ENCODE data around the gene INKA2.
"Not testable (repeated sequence)": the region's sequence is repeated elsewhere in the genome, so short reads cannot be mapped to it uniquely, and the experiment has no call there.

Gene INKA2

DNA sequence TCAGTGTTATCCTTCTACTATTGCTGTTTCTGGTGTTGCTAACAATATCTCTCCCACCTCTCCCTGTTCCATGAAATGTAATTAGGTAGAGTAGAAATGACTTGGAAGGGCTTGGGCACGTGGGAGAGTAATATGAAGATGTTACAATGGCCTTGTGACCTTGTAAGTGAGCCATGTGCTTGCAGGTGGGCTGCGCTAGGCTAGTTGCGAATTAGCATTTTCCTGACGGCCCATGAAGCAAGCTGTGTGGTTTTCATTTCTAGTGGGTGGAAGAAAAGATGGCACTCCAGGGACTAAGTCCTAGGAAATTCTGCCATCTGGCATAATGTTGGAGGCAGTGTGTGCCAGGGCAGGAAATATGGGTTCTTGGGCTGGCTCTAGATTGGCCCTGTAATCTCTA is 8.8 kb upstream of the INKA2 start:
- no peak for DNase-seq

DNA sequence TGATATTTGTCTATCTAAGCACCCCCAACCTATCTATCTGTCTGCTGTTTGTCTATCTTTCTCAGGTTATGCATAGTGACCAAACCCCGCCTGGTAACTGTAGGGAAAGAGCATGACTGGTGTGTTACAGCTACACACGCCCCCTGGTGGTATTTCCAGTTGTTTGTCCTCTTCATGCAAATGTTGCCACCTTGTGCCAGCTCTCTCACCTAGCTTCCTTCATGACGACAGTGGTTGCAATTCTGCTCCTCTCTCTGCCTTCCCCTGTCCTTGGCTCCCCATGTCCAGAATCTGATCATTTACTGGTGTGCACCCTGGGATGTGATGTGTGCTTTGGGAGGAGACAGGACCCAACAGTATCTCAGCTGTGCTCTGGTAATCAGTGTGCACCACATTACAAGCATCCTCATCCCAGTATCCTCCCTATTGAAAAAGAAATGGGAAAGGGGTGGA is 8.1 kb upstream of the INKA2 start:
- peak; percentile 35 for DNase-seq

DNA sequence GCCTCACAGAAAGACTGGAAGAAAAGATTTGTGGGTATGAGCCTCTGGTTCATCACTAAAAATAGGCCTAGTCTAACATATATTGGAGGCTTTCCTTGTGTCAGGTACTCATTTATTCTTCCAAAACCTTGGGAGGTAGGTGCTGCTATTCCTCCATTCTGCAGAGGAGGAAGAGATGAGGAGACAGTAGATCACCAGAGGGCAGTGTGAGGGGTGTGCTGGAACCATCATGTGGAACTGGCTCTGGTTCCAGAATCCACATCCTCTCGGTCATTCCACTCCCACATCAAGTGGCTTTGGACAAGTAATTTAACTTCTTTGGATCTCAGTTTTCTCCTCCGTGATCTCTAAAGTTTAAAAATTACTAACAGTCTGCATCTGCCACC is 7.4 kb upstream of the INKA2 start:
- no peak for DNase-seq

DNA sequence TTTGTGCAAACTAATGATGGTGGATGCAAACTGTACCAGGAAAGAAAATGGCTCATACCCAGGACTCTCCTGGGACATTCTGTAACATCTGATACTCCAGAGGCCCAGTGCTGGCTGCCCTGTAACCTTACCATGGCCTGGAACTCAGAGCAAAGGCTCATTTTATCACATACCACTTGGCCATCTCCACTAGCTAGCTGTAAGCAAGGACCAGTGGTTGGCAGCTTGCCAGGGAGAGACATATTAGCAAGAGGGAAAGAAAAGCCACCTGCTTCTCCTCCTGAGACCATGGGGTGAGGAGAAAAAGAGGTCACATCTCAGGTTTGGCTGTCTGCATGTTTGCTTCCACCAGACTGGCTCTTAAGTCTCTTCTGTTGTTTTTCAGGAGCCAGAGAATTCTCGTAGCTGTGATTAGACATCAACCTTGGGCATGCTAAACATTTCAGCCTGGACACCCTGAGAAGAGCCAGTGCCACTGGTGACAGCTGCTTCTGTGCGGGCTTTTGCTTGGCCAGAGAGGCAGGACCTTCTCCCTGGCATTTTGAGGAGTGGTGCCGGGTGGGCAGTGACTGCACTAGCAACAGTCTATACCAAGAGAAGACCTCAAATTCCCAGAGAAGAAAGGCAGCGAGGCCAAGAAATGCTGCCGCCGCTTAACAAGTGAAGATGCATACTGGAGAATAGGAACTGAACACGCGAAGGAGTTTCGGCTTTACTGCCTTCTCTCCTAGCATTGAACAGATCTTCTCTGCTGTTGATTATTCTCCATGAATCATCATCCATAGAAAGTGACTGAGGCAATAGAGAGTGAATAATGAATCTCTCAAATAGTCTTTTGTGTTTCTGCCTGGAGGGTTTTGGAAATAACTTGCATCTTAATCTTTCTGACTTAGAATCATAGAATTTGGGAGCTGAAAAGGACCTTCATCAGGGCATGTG is 6.7 kb upstream of the INKA2 start:
- DNase-seq: peak; percentile 21

DNA sequence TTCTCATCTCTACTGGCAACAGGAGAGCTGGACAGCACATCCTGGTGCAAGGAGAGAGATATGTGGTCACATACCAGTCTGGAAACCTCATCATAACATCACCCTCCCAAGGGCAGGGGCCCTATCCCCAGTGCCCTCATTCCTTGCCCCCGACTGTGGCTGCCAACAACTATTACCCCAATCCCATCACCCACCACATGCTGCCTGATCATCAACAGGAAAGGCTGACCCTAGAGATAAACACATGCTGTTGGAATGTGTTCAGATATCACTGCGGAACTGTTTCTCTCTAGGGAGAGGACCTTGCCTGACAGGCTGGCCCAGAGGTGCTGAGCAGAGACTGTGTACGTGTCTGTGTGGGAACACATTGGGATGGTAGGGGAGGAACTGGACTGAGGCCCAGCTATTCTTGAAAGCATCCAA is 4.5 kb upstream of the INKA2 start:
- DNase-seq: no peak

DNA sequence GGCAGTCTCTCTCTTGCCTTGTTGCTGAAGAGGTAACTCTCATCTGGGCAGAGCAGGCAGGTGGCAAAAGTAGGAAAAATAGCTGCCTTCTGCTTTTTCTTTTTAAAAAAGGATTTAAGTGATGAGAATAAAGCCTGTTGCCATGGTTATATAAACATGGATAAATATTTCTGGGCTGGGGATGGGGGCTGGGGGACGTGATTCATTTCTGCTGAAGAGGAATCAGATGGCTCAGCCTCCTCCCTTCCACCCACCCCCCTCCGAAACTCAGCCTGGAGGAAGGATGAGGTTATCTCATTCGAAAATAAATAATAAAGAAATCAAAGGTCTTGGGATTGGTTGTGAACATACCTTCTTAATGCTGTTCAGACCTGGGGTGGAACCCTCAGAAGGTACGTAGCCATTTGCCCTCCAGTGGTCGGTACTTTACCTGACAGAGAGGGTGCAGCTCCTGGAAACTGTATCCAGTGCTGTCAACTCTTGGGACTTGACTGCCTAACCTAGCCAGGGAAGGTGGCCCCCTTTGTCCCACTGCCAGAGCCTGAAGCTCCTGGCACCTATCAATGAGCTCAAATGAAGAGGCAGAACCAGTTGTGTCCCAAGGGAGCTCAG is 3.8 kb upstream of the INKA2 start:
- no peak for DNase-seq

DNA sequence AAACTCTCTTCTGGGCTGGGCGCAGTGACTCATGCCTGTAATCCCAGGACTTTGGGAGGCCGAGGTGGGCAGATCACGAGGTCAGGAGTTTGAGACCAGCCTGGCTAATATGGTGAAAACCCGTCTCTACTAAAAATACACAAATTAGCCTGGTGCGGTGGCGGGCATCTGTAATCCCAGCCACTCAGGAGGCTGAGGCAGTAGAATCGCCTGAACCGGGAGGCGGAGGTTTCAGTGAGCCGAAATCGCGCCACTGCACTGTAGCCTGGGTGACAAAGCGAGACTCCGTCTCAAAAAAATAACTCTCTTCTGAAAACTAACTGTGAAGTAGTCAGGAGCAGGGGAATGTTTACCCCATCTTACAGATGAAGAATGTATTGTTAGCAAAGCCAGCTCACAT is 3.1 kb upstream of the INKA2 start:
- not testable (repeated sequence) for DNase-seq

DNA sequence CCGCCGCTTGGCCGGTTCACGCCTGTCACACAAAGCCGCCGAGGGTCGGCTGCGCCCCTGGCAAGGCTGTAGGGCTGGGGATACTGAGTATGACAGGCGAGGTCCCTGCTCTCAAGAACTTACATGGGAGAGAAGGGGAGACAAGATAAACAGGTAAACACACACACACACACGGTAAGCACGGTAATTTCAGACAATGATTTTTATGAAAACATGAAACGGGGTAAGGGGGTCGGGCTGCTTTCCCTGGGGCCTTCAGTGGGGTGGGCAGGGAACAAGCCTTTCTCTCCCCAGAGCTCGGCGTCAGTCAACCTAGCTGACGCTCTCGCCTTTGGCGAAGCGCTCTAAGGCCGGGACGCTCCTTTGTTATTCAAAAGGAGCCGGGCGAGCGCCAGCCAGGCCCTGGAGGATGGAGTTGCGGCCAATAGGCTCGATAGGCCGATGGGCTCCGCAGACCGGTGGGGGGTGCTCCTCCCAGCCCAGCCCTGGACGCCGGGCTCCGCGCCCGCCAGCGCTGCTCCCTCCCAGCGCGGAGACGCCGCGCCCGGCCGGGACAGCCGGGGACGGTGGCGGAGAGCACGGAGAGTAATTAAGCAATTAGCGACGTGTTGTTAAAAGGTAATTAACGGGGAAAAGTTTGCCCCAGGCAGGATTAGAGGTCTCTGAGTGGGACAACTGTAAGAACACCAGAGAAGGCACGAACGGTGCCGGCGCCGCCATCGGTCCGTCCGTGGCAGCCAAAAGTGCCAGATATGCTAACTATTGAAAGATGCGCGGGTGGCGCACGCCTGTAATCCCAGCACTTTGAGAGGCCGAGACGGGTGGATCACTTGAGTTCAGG is 950 bp upstream of the INKA2 start:
- peak; percentile 16 for DNase-seq

DNA sequence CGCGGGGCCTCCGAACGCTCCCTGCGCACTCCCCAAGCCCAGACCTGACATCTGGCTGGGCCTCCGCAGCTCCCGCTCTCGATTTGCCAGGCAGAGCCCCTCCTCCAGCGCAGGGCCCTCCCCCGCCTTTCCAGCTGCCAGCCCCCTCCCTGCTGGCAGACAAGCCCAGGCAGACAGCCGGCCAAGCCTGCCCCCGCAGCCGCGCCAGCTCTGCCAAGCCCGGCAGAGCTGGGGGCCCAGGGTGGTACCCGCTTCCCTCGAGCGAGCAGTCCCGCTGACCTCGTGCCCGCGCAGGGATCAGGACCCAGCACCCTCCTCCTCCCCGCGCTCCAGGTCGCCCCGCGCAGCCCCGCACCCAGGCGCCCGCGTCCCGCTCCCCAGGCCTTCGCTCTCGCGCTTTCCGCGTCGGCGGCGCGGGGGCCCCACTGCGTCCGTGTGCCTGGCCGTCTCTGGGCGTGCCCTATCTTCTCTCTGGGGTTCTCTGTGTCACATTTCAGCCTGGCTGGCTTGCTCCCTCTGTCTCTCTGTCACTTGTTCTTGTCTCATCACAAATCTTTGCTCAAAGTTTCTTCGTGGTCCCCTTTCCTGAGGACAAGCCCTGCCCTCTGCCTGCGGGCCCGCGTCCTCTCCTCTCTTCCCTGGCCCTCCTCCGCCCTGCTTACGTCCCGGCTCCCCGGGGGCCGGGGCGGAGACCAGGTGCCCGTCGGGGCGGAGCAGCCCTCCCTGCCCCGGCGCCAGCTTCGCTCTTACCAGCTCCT is 580 bp downstream of the INKA2 start:
- DNase-seq: peak; percentile 24

DNA sequence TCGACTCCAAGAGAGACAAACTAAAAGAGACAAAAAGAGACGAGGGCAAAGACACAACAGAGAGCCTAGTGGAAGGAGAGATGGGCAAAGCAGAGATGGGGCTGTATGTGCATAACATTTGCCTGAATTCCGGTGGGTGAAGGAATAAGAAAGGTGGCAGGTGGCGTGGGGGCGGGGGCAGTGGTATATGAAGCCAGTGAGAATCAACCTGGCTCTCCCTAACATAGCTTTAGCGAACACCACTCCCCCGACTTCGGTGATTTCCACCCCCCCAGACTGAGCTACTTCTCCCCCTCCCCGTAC is 1.1 kb downstream of the INKA2 start:
- DNase-seq: no peak

DNA sequence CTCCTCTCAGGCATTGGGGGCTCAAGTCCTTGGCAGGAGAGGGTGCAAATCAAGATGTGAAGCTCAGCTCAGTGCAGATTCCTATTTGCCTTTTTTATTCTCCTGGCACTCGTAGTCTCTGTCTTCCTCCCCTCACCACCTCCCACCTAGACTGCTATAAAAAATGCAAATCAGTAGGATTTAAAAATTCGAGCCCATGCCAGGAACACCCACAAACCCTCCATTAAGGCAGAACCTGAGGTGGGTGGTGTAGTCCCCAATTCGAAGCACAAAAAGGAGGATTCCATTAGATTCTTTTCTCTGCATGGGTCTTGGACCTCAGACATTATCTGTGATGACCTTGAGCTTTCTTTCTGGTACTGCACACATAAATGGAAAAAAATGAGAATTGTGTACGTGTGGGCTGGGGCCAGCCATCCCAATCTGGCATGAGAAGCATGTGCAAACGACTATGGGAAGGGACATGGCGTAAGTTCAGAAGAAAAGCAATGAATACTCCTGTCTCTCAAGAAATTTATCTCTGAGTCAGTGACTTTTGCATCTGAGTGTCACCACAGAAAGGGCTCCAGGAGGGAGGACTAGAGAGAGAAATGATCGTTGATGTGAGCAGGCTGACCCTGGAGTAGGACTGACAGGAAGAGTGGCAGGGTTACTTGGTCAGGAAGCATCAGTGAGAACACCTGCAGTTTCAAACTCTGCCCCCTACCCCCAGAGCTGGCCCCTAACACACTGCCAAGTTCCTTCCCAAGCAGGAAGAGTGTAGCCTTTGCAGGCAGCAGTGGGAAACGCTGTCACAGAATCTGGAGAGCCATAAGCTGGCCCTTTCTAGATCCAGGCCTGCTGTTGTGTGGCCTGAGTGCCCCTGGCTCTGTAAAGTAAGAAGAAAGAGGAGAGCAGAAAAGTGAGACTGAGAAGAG is 1.7 kb downstream of the INKA2 start:
- no peak for DNase-seq

DNA sequence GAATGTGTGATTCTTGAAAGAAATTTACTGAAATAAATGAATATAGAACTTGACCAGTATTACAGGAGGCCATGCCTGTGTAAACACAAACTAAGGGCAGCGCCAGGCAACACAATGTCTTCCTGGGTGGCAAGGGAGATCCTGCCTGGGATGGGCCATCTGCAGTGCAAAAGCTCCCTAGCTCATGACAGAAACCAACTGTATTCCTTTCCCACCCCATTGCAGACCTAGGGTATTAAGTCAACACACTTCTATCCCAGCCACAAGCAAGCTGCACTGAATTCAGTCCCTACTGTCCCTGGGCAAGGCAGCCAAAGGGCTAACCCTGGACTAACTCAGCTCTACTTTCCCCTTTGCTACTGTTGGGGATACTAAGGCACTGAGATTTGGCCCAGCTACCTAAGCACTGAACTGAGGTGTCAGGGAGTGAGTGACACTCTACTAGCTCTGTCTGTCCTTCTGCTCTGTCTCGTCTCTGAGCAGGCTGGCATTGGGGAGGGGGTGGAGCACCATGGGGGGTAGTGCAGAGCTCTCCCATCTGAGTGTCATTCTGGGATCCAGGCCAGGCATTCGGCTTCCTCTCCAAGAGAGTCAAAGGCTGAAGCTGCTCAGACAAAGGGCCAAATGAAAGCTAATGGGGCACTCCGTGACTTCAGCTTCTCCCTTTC is 2.5 kb downstream of the INKA2 start:
- no peak for DNase-seq

DNA sequence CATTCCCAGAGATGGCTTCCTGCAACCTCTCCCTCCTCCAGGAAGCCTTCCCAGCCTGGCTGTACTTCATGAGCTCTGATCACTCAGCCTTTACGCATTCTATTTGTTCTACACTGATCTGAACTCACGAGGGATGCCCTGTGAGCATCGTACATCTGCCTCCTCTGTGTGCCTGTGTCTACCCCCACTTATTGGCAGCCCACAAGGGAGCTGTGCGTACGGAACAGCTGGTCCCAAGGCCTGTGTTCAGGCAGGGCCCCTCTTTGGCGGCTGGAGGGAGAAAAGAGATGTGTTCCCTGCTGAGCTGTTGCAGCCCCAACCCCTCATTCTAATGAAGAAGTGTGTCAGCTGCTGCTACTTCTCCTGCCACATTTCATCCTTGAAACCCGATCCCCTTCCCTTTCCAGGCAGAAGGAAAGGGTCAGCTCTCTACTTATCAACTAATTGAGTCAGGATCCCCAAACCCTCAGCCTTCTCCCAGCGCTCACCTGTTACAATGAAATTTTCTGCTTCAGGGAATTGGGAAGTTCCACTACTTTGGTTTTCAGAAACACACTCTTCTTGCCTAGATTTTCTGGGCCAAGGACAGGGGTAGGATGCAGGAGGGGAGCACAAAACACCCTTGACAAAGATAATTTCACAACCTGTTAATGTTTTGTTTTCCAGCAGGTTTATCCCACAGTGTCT is 3.2 kb downstream of the INKA2 start:
- no peak for DNase-seq

DNA sequence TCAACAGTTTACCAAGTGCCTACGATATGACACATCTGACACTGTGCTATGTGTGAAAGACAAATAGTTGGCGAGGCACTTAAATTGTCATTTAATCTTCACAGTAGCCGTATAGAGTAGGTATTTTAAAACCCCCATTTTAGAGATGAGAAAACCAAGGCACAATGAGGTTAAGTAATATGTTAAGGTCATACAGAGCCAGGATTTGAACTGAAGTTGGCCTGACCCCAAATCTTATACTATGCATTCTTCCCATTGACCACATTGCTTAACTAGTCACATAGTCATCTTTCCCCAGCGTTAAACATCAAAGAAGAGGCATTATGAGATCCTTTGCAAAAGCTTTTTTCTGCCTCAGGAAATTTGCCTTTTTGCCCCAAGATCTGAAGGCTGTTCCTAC is 3.9 kb downstream of the INKA2 start:
- DNase-seq: no peak

DNA sequence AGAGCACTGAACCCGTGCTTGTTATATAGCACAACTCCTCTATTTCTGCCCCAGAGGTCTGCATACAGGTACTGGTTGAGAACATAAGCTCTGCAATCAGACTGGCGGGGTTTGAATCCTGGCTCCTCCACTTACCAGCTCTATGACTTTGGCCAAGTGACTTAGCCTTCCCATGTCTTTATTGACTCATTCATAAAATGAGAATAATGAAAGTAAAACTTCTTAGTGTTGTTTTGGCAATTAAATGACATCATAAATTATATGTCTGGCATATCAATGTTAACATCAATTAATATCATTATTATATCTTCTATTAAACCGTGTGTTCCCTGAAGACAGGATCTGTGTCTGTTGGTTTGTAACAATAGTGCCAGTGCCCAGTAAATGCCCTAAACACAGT is 4.3 kb downstream of the INKA2 start:
- no peak for DNase-seq

DNA sequence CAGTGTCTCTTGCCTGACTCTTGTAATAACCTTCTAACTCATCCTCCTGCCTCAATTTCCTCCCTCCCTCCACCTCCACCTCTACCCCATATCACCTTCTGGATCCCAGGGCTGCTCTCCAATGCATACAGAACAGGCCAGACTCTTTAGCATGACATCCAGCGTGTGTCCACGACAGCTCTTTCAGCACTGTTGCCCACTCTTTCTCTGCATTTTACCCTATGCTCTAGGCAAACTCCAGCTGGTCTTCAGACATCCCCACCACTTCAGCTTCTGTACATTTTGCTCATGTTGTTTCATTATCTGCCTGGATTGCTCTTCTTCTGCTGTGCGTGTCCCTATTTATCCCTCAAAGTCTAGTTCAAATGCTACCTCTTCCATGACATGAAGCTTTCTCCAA is 4.8 kb downstream of the INKA2 start:
- no peak for DNase-seq

DNA sequence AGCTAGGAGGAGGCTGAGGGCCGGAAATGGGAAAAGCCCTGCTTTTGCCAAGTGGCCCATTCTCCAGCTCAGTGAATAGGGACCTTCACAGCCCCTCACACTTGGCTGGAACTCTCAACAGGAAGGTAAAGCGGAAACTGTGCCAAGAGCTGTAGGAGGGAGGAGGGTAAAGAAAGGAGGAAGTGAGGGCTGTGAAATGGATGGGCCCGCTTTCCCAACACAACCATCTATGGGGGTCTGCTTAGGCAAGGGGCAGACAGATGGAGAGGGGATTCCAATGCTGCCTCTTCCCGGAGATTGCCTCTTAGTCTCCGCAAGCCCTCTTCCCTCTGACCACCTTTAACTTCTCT is 5.2 kb downstream of the INKA2 start:
- no peak for DNase-seq

DNA sequence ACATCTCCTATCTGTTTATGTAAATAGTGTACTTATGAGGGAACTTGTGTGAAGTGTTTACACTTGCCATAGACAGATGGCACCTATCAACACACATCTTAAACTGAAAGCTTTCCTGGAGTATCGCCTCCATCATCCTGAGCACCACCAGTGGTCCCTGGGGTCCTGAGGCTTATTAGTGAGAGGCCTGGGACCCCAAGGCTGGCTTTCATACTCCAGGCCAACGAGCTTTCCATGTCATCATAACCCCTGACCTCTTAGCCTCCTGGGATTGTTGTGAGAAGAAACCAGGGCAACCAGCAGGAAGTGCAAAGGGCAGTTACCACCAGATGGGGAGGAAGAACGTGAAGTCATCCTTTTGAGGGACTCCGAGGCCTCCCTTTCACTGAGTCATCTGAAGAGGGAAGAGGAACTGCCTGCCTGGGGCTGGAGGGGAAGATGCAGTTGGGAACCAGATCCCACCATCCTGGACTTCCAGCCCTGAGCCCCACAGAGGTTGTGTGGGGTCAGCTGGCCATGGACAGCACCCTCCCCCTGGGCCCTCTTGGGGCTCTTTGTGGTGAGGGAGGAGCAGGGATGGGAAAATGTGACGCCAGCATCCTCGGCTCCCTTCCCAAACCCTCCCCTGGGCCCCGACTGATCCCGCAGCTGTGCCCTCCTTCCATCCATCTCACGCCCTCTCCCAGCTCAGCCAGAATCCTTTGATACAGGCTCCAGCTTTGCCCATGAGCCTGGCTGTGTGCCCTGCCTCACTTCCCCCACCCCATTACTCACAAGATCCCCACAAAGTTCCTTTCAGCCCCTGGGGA is 5.8 kb downstream of the INKA2 start:
- DNase-seq: no peak

DNA sequence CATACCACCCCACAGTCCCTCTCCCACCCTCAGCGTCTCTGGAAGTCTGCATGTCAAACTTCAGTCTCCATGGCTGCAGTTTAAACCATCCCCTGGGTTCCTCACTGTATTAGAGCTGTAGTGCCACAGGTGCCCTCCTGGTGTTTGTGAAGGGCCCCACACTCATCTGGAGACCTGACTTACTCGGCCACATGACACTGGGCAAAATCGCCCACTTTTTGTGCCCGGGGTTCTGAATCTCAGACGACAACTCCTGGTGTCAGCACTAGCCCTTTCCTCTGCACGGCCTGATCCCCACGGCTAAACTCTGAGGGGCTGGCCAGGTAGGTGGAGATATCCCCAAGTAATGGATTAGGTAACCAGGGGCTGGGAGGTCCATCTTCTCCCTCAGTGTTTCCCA is 6.5 kb downstream of the INKA2 start:
- no peak for DNase-seq

DNA sequence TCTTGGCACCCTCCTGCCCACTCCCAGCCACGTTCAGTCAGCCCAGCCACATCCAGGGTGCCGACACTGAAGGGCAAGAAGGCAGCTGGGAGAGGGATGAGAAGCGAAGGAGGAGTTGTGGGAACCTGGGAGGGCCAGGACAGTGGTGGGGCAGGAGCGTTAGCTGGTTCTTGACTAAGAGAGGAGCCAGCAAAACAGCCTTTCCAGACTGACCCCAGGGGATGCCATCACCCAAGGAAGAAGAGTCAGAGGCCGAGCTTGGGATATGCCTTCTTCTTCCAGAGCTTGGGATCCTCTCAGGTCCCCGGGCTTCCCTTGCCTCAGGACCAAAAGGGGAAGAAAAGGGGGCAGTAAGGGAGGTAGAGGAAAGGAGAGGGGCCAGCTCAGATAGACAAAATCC is 7.2 kb downstream of the INKA2 start:
- DNase-seq: no peak
